ENCODE data around the gene CCNL2.

Gene CCNL2

DNA sequence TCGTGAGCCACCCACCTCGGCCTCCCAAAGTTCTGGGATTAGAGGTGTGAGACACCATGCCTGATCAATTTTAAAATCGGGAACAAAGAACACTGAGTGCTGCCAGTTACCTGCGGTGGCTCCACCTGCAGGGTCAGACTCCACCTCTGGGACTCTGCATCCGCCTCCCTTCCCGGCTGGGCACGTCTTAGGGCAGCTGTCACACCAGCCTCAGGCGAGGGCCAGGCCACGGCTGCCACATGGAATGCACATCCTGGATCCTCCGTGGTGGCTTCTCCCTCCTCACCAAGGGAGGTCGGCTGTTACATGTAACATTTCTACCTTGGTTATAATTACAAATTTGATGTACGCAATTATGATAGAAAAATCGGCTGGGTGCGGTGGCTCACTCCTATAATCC, 34.9 kb downstream of the CCNL2 start:
- Histone ChIP-seq H3K36me3 (ENCODE audit: control insufficient read depth in 2 of 2, insufficient read depth in 1 of 2, low read length in 2 of 2) (no peaks in the 10 kb centered on the region), H3K4me1 (ENCODE audit: control insufficient read depth, insufficient read depth, low read length) (no peaks in the 10 kb centered on the region), H3K4me3 (ENCODE audit: low read depth, low read length) (no peak overlapping the region), H3K27ac (ENCODE audit: extremely low read depth, low read depth, low read length) (no peak overlapping the region), H3K9me3 (ENCODE audit: control insufficient read depth, insufficient read depth, low read depth, low read length) (no peaks in the 10 kb centered on the region)
- ChIA-PET CTCF (interaction anchor here (0.6 kb wide), 1 partner anchor 629 kb away, joined by 3 read pairs; no protein-coding TSS in a partner anchor), POLR2A (no interaction called here)
- TF ChIP-seq, protein P1, sequence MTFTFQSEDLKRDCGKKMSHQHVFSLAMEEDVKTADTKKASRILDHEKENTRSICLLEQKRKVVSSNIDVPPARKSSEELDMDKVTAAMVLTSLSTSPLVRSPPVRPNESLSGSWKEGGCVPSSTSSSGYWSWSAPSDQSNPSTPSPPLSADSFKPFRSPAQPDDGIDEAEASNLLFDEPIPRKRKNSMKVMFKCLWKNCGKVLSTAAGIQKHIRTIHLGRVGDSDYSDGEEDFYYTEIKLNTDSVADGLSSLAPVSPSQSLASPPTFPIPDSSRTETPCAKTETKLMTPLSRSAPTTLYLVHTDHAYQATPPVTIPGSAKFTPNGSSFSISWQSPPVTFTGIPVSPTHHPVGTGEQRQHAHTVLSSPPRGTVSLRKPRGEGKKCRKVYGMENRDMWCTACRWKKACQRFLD (tag by site-specific recombination; IDR thresholded peaks at IDR 0.05): no peak
- TF ChIP-seq, protein P2, sequence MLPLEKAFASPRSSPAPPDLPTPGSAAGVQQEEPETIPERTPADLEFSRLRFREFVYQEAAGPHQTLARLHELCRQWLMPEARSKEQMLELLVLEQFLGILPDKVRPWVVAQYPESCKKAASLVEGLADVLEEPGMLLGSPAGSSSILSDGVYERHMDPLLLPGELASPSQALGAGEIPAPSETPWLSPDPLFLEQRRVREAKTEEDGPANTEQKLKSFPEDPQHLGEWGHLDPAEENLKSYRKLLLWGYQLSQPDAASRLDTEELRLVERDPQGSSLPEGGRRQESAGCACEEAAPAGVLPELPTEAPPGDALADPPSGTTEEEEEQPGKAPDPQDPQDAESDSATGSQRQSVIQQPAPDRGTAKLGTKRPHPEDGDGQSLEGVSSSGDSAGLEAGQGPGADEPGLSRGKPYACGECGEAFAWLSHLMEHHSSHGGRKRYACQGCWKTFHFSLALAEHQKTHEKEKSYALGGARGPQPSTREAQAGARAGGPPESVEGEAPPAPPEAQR (tag by site-specific recombination; IDR thresholded peaks at IDR 0.05): no peak
- TF ChIP-seq KLF8 (tag by site-specific recombination; IDR thresholded peaks at IDR 0.05) (no peak), REST (tag by site-specific recombination; IDR thresholded peaks at IDR 0.05) (no peak), ZNF571 (tag by site-specific recombination; IDR thresholded peaks at IDR 0.05) (no peak), KLF1 (tag by site-specific recombination; IDR thresholded peaks at IDR 0.05) (no peak), EGR2 (tag by site-specific recombination; IDR thresholded peaks at IDR 0.05; ENCODE audit: low read depth) (no peak)

- Histone ChIP-seq H3K27ac (ENCODE audit: extremely low read depth, low read depth, low read length) (0 out of 2 replicates have a peak overlapping the region, but pooled peaks have one; percentile 4), H3K36me3 (ENCODE audit: control insufficient read depth in 2 of 2, insufficient read depth in 1 of 2, low read length in 2 of 2) (no peaks in the 10 kb centered on the region), H3K9me3 (ENCODE audit: control insufficient read depth, insufficient read depth, low read depth, low read length) (no peaks in the 10 kb centered on the region), H3K4me1 (ENCODE audit: control insufficient read depth, insufficient read depth, low read length) (no peaks in the 10 kb centered on the region), H3K4me3 (ENCODE audit: low read depth, low read length) (no peak overlapping the region)
- ChIA-PET POLR2A (no interaction called here), CTCF (interaction anchor here (0.9 kb wide), 1 partner anchor 12 kb away, joined by 3 read pairs; no protein-coding TSS in a partner anchor)
- TF ChIP-seq ZNF629 (tag by site-specific recombination; IDR thresholded peaks at IDR 0.05) (no peak), OVOL3 (tag by site-specific recombination; IDR thresholded peaks at IDR 0.05) (no peak), ZBTB17 (tag by site-specific recombination; IDR thresholded peaks at IDR 0.05) (peak; percentile 92), SP2 (tag by site-specific recombination; IDR thresholded peaks at IDR 0.05) (0 out of 2 replicates have a peak, but pooled peaks have one; percentile 24)
Observed at GRCh38 chr1:1361982-1362423, 37.1 kb downstream of the CCNL2 start.

- TF ChIP-seq ZSCAN16 (tag by site-specific recombination; IDR thresholded peaks at IDR 0.05) (peak; percentile 83), ZBTB1 (tag by site-specific recombination; IDR thresholded peaks at IDR 0.05) (no peak)
- Histone ChIP-seq H3K4me1 (ENCODE audit: control insufficient read depth, insufficient read depth, low read length) (no peaks in the 10 kb centered on the region), H3K27ac (ENCODE audit: extremely low read depth, low read depth, low read length) (0 out of 2 replicates have a peak overlapping the region, but pooled peaks have one; percentile 4), H3K36me3 (ENCODE audit: control insufficient read depth in 2 of 2, insufficient read depth in 1 of 2, low read length in 2 of 2) (no peaks in the 10 kb centered on the region), H3K9me3 (ENCODE audit: control insufficient read depth, insufficient read depth, low read depth, low read length) (no peaks in the 10 kb centered on the region), H3K4me3 (ENCODE audit: low read depth, low read length) (no peak overlapping the region)
- CTCF ChIA-PET: no interaction called here
- POLR2A ChIA-PET: no interaction called here
Observed at GRCh38 chr1:1361233-1361981, 37.7 kb downstream of the CCNL2 start.
